Chondrocyte (in vitro differentiated cells): ENCODE data around the gene NEURL1B. TPM values are rescaled to one million over a fixed set of nuclear protein-coding genes. Genes with fewer than 3 reads are reported as not detected.

Experiments used
- DNase-seq: peaks from one replicate; pipeline ENCODE4 v3.0.0; 2021; ENCODE audit warnings: mixed read lengths, low spot score
- H3K27ac Mint-ChIP-seq: one replicate; pipeline ENCODE4 v1.8.0; 2021; ENCODE audit warnings: mild to moderate bottlenecking, moderate library complexity, mixed read lengths; ENCODE audit not compliant: unreplicated experiment
- H3K27me3 Mint-ChIP-seq: 2 replicates; pipeline ENCODE4 v1.8.0; 2021; ENCODE audit warnings: low read depth, mixed read lengths
- H3K36me3 Mint-ChIP-seq: 2 replicates; pipeline ENCODE4 v1.8.0; 2021; ENCODE audit warnings: low read depth, mixed read lengths
- H3K4me1 Mint-ChIP-seq: 2 replicates; pipeline ENCODE4 v1.8.0; 2021; ENCODE audit warnings: low read depth, mild to moderate bottlenecking, mixed read lengths
- H3K4me3 Mint-ChIP-seq: one replicate; pipeline ENCODE4 v1.8.0; 2021; ENCODE audit warnings: mild to moderate bottlenecking, moderate library complexity, mixed read lengths; ENCODE audit not compliant: unreplicated experiment
- H3K9me3 Mint-ChIP-seq: 2 replicates; pipeline ENCODE4 v1.8.0; 2021; ENCODE audit warnings: low read depth, mixed read lengths
- CTCF ChIP-seq: fragments of 200-600 bp; sonication (generic); IDR thresholded peaks from 2 replicates; pipeline ENCODE4 v1.5.0; 2021; ENCODE audit warnings: antibody characterized with exemption, mild to moderate bottlenecking, moderate library complexity
- total RNA-seq: library from RNA; stranded (reverse); gene quantifications from 3 replicates; pipeline ENCODE4 v1.2.1, GENCODE V29; 2021

NEURL1B gene
- total RNA-seq, 1 donor from 2014 or later, result 5.4 TPM

- DNase-seq, result no peak
- no peaks in the 10 kb centered on the region for H3K36me3 Mint-ChIP-seq
These were observed 58.9 kb downstream of the NEURL1B start for GRCh38 chr5:172699999-172700364.

GRCh38 chr5:172700365-172701290 is 59.6 kb downstream of the NEURL1B start:
- H3K36me3 Mint-ChIP-seq, result no peaks in the 10 kb centered on the region
- peak; percentile 65 for DNase-seq
- H3K4me1 Mint-ChIP-seq, result peaks cover 23% of the 10 kb centered on the region
- no peak overlapping the region for H3K4me3 Mint-ChIP-seq
- H3K9me3 Mint-ChIP-seq, result no peaks in the 10 kb centered on the region
- peaks cover 24% of the 10 kb centered on the region for H3K27me3 Mint-ChIP-seq
- H3K27ac Mint-ChIP-seq, result no peak overlapping the region
- TF ChIP-seq CTCF, result no peak

More at GRCh38 chr5:172699999-172700364, 58.9 kb downstream of the NEURL1B start:
- Mint-ChIP-seq H3K27ac (no peak overlapping the region), H3K4me1 (peaks cover 29% of the 10 kb centered on the region), H3K27me3 (peaks cover 24% of the 10 kb centered on the region), H3K9me3 (no peaks in the 10 kb centered on the region), H3K4me3 (no peak overlapping the region)
- TF ChIP-seq CTCF, result no peak

- Mint-ChIP-seq H3K27ac (no peak overlapping the region), H3K36me3 (no peaks in the 10 kb centered on the region), H3K9me3 (no peaks in the 10 kb centered on the region), H3K4me1 (peaks cover 17% of the 10 kb centered on the region), H3K27me3 (peaks cover 24% of the 10 kb centered on the region), H3K4me3 (no peak overlapping the region)
- no peak for DNase-seq
- TF ChIP-seq CTCF, result no peak
These were observed 60.2 kb downstream of the NEURL1B start for GRCh38 chr5:172701291-172701656.

GRCh38 chr5:172703952-172704351 is 62.9 kb downstream of the NEURL1B start:
- no peak for TF ChIP-seq CTCF

GRCh38 chr5:172705576-172706084 is 64.6 kb downstream of the NEURL1B start:
- peaks cover 10% of the 10 kb centered on the region for H3K4me1 Mint-ChIP-seq
- DNase-seq, result peak; percentile 5
- H3K27ac Mint-ChIP-seq, result no peak overlapping the region
- H3K27me3 Mint-ChIP-seq, result peaks cover 27% of the 10 kb centered on the region
- no peak overlapping the region for H3K4me3 Mint-ChIP-seq
- no peak for TF ChIP-seq CTCF
- H3K36me3 Mint-ChIP-seq, result no peaks in the 10 kb centered on the region
- no peaks in the 10 kb centered on the region for H3K9me3 Mint-ChIP-seq

More at GRCh38 chr5:172703952-172704351, 62.9 kb downstream of the NEURL1B start:
- Mint-ChIP-seq H3K4me1 (peaks cover 10% of the 10 kb centered on the region), H3K27ac (no peak overlapping the region), H3K4me3 (no peak overlapping the region), H3K36me3 (no peaks in the 10 kb centered on the region), H3K9me3 (no peaks in the 10 kb centered on the region), H3K27me3 (peaks cover 28% of the 10 kb centered on the region)
- DNase-seq, result peak; percentile 9
